ENCODE measurements around the gene CNTN5. TPM values are rescaled to one million over a fixed set of nuclear protein-coding genes. Genes with fewer than 3 reads are reported as not detected.

CNTN5 gene
- total RNA-seq, 1 experiment from 2014 or later: not detected

DNA sequence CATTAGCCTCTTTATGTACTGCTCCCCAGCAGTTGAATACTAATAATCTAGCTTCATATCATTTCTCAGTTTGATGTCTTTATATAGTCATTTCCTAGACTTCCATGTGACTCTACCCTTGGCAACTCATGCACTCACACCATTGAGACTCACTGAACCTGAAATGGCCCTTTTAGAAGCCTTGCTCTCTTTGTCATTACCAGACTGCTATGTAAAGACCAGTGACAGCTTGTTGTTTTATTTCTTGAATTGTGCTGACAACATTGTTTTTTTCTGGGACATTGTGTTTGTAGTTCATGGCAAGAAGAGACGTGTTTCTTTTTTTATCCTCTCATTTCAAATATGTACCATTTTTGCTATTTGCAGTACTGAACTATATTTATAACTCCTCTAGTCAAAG, 256.5 kb downstream of the CNTN5 start:
- ATAC-seq: no peak
- no peak for DNase-seq
- Histone ChIP-seq H3K4me3 (ENCODE audit: low read length) (no peak overlapping the region), H3K9me3 (ENCODE audit: low read length) (no peaks in the 10 kb centered on the region), H3F3A (ENCODE audit: low read length, unreplicated experiment) (no peaks in the 10 kb centered on the region), H3K9ac (ENCODE audit: low read length) (no peak overlapping the region), H3K9me2 (replicated peaks; ENCODE audit: low read length) (no peaks in the 10 kb centered on the region), H3K27ac (ENCODE audit: low read length) (no peak overlapping the region), H3K4me2 (ENCODE audit: low read length) (no peak overlapping the region), H3K36me3 (ENCODE audit: low read depth, low read length) (no peaks in the 10 kb centered on the region), H3K4me1 (ENCODE audit: insufficient read depth, low read length) (no peaks in the 10 kb centered on the region), H3K27me3 (ENCODE audit: low read length) (no peaks in the 10 kb centered on the region), H4K20me1 (ENCODE audit: low read length) (no peaks in the 10 kb centered on the region), H2AFZ (ENCODE audit: low read length) (no peak overlapping the region), H3K79me2 (ENCODE audit: low read length) (no peaks in the 10 kb centered on the region)
- ChIA-PET POLR2A (ENCODE audit: unreplicated experiment) (no interaction called here), CTCF (no interaction called here)
- TF ChIP-seq EZH2phosphoT487 (IDR thresholded peaks at IDR 0.05; ENCODE audit: borderline replicate concordance, low read length) (no peak), CTCF (conservative IDR thresholded peaks at IDR 0.05; ENCODE audit: low read depth, low read length) (no peak), EZH2 (IDR thresholded peaks at IDR 0.05; ENCODE audit: low read length, unreplicated experiment) (no peak)
- BruUV-seq (replicated peaks): no TSS peak
- intact Hi-C loops (cut with micrococcal nuclease): no loop called here

- no peak for DNase-seq
- Histone ChIP-seq H2AFZ (ENCODE audit: low read length) (no peak overlapping the region), H3K4me2 (ENCODE audit: low read length) (no peak overlapping the region), H3K9me3 (ENCODE audit: low read length) (no peaks in the 10 kb centered on the region), H3K79me2 (ENCODE audit: low read length) (no peaks in the 10 kb centered on the region), H3K9ac (ENCODE audit: low read length) (no peak overlapping the region), H4K20me1 (ENCODE audit: low read length) (no peaks in the 10 kb centered on the region), H3K4me1 (ENCODE audit: insufficient read depth, low read length) (no peaks in the 10 kb centered on the region), H3K36me3 (ENCODE audit: low read depth, low read length) (no peaks in the 10 kb centered on the region), H3K27me3 (ENCODE audit: low read length) (no peaks in the 10 kb centered on the region), H3K27ac (ENCODE audit: low read length) (no peak overlapping the region), H3K4me3 (ENCODE audit: low read length) (no peak overlapping the region), H3K9me2 (replicated peaks; ENCODE audit: low read length) (no peaks in the 10 kb centered on the region), H3F3A (ENCODE audit: low read length, unreplicated experiment) (no peaks in the 10 kb centered on the region)
- CTCF ChIA-PET: no interaction called here
- intact Hi-C loops (cut with micrococcal nuclease): no loop called here
- ATAC-seq: no peak
- no peak for TF ChIP-seq EZH2phosphoT487 (IDR thresholded peaks at IDR 0.05; ENCODE audit: borderline replicate concordance, low read length)
- TF ChIP-seq EZH2 (IDR thresholded peaks at IDR 0.05; ENCODE audit: low read length, unreplicated experiment): no peak
- no peak for TF ChIP-seq CTCF (conservative IDR thresholded peaks at IDR 0.05; ENCODE audit: low read depth, low read length)
- POLR2A ChIA-PET (ENCODE audit: unreplicated experiment): no interaction called here
- no TSS peak for BruUV-seq (replicated peaks)
These were observed 258.5 kb downstream of the CNTN5 start for GRCh38 chr11:99279266-99279665.

GRCh38 chr11:99281331-99281730, 260.6 kb downstream of the CNTN5 start:
- Histone ChIP-seq H4K20me1 (ENCODE audit: low read length) (no peaks in the 10 kb centered on the region), H3K4me1 (ENCODE audit: insufficient read depth, low read length) (no peaks in the 10 kb centered on the region), H2AFZ (ENCODE audit: low read length) (no peak overlapping the region), H3K27me3 (ENCODE audit: low read length) (no peaks in the 10 kb centered on the region), H3K4me2 (ENCODE audit: low read length) (no peak overlapping the region), H3K27ac (ENCODE audit: low read length) (no peak overlapping the region), H3K36me3 (ENCODE audit: low read depth, low read length) (no peaks in the 10 kb centered on the region), H3K9ac (ENCODE audit: low read length) (no peak overlapping the region), H3K9me2 (replicated peaks; ENCODE audit: low read length) (no peaks in the 10 kb centered on the region), H3F3A (ENCODE audit: low read length, unreplicated experiment) (no peaks in the 10 kb centered on the region), H3K4me3 (ENCODE audit: low read length) (no peak overlapping the region), H3K9me3 (ENCODE audit: low read length) (no peaks in the 10 kb centered on the region), H3K79me2 (ENCODE audit: low read length) (no peaks in the 10 kb centered on the region)
- DNase-seq (peak; percentile 11), ATAC-seq (no peak)
- BruUV-seq (replicated peaks): no TSS peak
- intact Hi-C loops (cut with micrococcal nuclease): no loop called here
- no peak for TF ChIP-seq CTCF (conservative IDR thresholded peaks at IDR 0.05; ENCODE audit: low read depth, low read length)
- no peak for TF ChIP-seq EZH2 (IDR thresholded peaks at IDR 0.05; ENCODE audit: low read length, unreplicated experiment)
- TF ChIP-seq EZH2phosphoT487 (IDR thresholded peaks at IDR 0.05; ENCODE audit: borderline replicate concordance, low read length): no peak
- POLR2A ChIA-PET (ENCODE audit: unreplicated experiment): no interaction called here
- CTCF ChIA-PET: no interaction called here
